HG02610 (cell line): ENCODE data around the gene CCDC88C.

Experiments used
- ATAC-seq: cut with Tn5 transposase; IDR thresholded peaks from one replicate; pipeline ENCODE4 v1.9.1; 2021; ENCODE audit warnings: mild to moderate bottlenecking, moderate library complexity; ENCODE audit not compliant: unreplicated experiment

CCDC88C gene

DNA sequence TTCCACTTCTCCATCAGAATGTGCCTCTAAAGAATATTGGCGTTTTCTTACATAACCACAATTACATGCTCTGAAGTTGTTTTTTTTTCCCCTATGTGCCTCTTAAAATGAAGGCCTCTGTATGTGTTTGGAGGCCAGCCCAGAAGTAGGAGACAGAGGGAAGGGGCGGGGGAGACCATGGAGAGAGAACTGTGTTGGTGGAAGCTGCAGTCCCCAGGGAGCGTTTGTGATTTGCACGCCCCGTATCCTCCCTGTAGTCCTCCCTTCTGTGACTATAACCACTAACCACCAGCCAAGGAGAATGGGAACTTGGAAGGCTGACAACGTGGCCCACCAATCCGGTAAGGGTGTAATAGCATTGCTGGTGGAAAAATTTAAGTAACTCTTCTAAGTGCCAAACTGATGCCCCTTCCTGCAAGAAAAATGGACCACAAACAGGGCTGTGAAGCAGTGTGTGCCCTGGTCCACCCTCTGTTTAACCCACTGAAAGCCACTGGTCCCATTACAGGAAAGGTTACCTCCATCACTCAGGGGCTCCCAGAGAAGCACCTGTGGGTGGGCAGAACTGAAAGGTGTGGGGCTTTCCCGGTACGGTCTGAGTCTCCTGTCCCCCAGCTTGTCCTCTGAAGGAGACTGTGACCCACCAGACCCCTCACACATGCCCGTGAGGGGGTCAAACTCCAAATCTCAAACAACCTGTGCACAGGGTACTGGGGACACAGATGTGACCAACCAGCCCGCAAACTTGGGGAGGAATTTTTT is 36.8 kb downstream of the CCDC88C start:
- no peak for ATAC-seq

DNA sequence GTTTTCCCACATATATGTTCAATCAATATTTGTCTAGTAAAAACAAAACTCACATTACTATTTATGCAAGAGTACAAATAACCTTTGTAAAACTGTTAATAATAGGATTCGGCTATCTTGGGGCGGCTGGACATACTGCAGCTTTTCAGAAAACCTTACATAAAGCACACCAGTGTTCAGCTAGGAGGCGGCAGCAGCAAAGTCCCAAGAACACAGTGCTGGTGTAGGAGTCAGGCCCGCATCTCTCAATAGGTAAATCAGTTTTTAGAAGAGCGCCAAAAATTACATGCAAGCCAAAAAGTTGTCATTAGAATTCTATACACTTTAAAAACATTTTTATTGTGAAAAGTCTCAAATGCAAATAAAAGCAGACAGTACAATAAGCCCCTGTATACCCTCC is 37.5 kb downstream of the CCDC88C start:
- no peak for ATAC-seq

DNA sequence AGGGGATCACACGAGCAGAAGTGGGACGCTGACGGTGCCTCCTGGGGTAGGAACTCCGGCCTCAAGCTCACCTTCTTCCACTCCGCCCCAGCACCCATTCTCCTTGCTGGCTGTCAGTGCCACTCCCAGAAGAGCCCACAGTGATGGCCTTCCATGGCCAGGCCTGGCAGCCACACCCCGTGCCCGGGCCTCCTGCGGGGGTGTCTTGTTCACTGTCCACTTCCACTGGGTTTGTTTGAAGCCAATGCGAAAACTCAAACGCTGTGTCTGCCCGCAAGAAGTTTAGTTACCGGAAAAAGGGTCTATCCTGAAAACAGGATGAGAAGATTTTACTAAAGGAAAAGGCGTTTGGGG is 38.1 kb downstream of the CCDC88C start:
- no peak for ATAC-seq

DNA sequence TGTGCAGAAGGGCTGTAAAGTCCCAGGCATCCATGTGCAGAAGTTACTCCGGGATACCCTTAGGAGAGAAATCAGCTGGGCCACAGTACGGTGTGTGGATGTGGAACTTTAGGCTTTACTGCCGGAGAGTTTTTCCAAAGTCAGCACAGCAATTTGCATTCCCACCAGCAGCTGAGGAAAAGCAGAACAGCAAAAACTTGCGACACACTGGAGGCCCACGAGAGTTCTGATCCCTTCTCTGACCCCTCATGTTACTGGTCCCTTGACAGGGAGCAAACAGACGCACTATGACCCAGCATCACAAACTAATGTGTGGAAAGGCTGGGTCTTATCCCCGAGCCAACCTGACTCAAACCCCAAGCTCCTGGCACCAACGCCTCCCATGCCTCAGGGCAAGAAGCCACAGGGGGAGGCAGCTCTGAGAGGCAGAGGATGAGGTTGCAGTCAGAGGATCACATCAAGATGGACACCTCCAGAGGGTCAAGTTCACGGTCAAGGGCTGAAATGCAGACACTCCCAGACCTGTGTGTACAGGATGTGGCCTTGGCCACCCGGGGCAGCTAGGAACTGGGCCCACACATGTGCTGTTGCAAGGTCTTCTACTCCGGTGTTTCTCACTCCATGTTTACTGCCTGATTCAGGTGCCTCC is 38.6 kb downstream of the CCDC88C start:
- no peak for ATAC-seq

DNA sequence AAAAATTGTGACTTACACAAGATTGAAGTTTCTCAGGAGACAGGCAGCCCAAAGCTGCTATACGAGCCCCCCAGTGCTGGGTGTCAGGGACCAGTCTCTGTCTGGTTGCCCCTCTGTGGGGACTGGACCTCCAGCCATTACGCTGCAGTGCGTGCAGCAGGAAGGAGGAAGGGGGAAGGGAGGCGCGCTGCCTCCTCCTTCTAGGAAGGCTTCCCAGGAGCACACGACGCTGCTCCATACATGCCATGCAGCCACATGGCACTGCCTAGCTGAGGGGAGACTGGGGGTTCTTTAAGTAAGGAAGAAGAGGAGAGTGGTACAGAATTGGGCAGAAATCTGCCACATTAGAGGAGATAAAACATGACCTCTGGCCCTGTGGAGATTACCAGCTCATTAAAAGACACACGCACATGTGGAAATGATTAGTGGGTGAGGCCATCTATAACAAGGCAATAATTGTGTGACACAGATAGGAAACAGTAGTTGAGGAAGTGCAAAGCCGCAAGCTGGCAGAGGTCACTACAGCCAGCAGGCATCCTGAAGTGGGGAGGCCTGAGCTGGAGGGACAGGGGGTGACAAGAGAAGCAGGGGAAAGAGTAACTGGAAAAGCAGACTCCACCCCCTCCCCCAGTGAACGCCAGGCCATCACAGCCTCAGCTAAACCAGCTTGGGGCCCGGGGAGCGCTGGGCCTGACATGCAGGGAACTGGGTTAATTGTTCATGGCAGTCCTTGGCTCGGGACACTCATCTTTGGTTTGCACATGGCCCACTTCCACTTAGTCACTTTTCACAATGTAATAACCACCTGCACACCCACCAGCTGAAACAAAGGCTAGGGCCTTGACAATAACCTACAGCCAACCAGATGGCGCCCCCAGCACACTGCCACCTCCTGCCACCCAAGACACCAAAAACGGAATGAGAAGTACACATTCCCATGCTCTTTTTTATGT is 39.6 kb downstream of the CCDC88C start:
- no peak for ATAC-seq

DNA sequence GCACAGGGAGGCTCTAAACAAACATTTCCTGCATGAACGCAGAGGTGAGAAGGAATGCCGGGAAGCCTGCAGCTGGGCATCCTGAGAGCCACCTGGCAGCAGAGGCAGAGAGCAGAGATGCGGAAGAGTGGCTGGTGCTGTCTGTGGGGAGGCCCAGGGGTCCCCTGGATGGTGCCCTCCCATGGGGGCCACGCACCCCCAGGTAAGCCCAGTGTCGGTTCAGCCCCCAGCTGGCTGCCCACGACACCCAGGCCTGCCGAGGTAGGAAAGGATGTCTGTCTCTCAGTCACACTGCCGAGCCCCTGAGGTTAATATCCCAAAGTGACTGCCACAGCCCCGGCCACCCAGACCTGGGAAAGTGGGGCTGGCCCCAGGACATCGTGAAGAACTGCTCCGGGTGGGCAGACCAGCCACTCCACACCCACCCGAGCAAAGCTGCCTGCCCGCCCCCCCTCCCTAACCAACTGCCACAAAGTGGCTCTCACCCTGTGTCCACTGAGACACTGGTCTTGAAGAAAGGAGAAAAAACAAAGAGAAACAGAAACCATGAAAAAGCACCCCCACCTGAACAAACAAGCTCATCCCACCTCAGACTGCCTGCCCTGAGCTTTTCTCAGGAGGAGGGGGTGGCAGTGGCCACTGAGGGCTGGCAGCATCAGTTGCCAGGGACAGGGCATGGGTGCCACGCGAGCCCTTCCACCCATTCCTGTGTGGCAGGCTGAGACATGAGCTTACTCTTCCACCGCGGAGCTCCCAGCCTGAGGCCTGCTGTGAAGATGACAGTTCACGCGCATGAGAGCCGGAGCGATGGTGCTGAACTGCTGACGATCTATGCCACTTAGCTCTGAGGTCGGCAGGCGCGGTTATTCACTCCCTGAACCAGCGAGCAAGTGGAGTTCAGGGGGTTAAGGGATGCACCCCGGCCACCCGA is 40.8 kb downstream of the CCDC88C start:
- ATAC-seq = no peak

DNA sequence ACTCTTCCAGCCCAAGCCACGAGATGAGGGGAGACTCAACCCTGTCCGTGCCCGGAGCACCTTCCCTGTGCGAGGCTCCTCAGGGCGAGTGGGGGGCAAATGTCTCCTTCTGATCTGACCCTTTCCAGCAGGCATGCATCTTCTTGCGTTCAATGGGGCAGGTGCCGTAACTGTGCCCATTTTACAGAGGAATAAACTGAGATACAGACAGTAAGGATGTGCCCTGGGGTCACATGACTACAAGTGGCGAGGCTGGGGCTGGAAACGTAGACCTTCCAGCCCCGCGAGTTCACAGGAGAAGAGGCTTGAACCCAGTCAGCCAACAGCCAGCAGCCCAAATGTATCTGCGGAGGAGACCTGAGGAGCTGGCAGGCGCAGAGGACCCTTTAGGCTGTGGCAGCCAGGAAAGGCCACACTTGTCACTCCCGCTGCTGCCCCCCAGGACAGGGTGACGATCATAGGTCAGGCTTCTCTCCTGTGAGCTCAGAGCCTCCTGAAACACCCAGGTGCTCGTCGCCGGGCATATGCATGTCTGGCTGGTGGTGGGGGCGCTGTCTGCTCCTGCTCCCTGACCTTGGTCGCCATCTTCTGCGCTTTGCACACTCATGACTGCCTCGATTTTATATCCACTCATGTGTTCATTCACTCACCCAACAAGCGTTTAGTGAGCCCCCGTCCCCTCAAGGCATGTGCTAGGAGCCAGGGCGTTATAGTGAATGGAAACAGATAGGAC is 41.7 kb downstream of the CCDC88C start:
- ATAC-seq = no peak

DNA sequence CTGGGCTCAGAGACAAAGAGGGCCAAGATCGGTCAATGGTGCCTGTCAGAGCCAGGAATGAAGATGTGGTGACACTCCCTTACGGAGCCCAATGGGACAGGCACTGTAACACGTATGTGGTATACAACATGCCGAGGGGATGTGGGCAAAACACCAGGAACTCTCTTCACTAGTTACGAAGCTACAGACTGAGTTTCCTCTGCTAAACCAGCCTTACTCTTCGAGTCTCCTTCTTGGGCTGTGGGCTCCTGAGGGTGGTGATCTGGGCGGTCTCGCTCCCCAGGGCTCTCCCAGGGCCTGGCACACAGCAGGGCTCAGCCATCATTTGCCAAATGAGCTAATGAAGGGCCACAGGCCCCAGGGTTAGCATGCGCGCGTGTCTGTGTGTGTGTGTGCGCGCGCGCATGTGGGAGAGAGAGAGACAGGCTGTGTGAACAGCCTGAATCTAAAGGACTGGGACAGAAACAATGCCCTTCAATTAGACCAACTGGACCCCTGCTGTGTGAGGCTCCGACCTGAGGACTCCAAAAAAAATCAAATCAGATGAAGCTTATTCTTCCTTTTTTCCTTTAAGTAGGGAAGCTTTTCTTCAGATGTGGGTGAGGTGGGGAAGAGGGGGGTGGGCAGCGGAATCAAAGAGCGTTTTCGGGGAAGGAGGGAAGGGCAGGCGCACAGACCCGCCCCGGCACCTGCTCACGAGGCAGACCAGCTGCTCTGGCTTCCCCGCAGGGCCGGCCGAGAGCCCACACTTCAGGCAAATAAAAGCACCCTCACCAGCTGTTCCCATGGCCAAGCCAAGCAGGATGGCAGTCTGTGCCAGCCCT is 42.5 kb downstream of the CCDC88C start:
- no peak for ATAC-seq

DNA sequence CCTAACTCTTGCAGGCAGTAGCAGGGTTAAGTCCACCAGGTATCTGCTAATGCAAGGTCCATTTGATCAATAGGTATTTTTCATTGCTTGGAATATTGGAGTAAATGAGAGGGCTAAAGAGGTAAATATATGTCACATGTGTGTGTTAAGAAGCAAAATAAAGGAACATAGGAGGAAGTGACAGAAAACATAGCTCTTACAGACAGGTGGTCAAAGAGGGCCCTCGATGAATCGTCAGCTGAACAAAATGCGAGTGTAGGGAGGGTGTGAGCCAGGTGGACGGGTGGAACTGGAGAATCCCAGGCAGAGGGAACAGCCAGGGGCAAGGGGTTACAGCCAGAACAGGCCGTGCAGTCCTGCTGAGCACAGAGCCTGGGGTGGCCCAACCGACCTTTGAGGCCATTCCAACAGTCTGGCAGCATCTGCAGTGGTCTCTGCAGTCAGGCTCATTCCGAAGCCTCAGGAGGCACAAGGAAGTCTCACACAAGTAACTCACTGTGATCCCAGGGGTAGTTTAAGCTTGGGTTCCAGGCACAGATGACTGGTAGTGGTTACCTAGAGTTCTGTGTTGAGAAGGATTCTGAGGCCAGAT is 43.2 kb downstream of the CCDC88C start:
- ATAC-seq = no peak

DNA sequence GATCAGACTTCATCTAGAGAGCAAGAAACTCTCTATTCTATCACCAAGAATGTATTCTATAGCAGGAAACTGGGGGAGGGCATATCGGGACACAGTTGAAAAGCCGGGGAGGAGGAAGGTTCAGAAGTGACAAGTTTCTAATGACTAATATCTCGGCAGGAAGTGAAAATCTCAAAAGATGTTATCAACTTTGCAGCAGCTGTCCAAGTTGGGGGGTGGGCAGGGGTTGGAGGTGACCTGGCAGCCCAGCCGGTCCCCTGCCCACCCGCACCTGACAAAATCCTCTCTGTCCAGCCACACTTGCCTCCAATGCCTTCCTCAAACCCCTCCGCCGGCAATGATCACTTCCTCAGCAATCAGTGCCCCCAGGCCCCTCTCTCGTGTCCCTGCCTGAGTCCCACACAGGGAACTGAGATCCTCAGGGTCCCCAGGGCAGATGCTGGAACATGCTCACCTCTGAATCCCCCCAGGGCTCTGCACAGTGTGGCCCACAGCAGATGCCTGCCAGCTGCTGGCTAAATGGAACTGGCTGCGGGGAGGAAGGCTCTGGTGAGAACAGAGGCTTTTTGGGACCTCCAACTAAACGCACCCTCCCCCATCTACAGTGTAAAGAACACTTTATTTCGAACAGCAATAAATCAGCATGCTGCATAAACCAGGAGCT is 43.9 kb downstream of the CCDC88C start:
- ATAC-seq = peak; percentile 62

DNA sequence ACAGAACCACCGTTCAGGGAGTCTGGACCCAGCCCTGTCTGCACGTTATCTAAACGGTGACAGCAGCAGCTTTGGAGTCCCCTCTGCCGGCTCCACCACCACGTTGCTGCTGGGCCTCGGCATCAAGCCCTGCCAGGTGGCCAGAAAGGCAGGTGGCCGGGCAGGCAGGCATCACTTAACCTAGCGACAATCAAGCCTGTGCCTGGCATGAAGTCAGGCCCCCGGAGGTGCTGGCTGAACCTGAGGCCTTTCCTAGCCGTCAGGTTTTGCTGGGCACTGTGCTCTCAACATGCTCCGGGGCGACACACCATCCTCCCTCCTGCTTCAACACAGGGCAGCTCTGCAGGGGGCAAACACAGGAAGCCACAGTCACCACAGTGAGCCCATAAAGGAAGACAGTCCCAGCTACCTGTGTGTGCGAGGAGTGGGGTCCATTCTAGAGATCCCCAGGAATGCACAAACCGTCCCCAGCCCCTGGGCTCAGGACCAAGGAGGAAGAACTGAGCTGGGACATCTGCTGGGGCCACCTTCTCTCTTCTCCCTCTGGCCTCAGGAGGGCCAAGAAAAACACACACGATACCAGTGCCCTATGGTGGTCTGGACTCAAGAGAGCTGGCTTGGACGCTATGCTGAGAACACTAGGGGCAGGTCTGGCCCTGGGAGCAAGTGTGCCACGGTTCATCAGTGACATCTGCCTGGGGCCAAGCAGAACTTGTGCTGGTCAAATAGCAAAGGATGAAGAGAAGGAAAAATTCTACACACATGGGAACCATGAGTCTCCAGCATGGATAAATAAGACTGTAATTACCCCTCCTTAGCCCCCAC is 44.7 kb downstream of the CCDC88C start:
- ATAC-seq = peak; percentile 11

DNA sequence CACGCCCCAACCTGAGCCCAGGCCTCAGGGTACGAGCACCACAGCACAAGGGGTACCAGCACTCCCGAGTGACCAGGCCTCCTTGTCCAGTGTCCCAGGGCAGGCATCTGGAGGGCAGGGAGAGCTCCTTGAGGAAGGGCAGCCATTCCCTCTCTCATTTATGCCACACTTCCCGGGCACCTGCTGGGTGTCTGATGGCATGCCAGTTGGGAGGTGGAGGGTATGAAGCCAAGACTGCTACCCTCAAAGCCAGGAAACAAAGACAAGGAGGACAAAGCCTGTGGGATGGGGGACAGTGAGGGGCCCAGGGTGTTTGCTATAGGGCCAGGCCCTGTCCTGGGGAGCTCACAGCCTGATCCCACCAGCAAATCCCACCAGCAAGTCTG is 45.6 kb downstream of the CCDC88C start:
- no peak for ATAC-seq

DNA sequence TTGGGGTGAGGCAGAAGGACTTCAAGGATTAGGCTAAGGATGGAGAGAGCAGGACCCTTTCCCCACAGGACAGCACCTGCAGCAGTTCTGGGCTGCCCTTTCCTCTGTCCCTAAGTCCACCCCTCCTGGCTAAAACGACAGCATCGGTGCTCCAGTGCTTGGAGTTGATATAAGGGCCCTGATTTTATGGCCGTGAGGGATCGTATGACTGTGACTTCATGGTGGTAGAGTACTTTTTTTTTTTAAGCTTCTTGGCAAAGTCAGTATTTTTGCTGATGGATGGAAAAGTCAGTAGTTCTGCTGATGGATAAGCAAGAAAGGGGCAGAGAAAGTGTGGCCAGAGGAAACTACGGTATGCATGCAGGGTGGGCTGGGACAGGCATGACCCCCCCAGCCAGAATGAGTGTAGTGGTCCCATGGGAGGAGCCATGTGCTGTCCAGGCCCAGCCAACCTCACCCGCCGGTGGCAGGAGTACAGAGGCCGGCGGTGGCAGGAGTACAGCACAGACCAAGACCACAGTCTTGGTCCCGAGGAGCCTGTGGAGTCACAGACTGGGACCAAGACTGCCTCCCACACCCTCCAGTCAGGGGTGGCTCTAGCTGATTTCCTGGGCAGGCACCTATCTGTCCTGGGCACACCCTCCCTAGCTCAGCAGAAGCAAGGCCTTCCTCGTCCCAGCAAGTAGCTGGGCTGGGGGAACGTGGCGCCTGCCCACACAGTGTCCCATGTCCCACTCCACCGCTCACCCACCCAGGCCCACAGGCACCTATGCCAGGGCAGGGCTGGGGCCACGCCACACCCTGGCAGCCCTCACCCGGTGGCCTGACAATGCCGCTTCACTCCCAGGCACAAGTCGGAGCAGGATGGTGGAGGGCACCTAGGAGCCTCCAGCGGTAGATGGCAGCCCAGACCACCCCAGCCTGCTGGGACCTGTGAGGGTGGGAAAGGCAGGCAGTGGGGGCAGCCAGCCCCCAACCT is 46.3 kb downstream of the CCDC88C start:
- no peak for ATAC-seq

DNA sequence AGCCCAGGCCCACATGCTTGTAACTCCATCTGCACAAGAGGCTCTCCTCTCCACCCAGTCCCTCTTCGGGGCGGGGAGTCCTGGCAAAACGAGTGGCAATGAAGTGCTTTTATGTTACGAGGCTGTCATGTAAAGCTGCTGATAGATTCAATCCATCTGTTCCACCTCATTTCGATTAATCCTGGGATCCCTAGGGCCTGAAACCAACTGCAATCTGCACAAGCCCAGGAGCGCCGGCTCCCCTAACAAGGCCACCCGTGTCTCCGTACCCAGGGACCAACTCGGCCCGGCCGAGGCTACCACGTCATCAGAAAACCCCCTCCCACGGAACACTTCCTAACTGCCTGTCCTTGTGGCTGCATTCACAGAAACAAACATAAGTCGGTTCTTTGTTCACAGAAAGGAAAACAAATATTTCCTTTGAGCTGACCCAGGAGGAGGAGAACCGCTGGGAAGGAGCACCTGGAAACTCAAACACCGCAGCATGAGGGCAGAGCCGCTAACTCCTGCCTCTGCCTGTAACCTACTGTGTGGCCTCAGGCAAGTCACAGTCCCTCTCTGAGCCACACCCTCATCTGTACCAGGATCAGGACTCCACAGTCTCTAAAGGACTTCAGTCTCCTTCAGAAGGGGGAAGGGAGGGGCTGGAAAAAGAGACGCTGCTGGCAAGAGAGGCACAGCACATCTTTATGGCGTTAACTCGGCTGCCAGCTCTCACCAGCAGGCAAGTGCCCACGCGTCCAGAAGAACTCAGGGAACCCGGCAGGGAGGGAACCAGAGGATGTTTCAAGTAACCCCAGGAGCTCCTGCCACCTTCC is 47.8 kb downstream of the CCDC88C start:
- no peak for ATAC-seq

DNA sequence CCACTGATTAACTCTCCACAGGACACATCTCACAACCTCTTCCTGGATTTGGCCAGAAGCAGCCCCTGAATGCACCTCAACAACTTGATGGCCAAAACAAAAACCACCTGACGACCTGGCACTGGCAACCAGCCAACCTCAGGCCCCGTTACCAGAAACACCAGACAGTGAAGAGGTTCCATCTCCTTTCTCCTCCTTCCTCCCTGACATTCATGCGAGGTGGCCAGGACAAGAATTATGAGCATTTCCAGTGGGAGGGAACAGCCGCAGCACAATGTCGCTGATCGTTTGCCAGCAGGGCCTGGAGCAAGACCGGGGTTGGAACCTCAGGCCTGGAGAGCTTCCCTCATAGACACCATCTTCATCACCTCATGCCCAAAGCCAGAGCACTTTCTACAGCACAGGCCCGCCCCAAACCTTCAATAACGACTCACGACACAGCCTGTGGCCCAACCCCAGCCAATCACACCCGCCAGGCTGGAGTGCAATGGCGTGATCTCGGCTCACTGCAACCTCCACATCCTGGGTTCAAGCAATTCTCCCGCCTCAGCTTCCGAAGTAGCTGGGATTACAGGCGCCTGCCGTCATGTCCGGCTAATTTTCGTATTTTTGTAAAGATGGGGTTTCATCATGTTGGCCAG is 48.7 kb downstream of the CCDC88C start:
- no peak for ATAC-seq
